DND-41 (cell line): ENCODE measurements around the gene VTI1A.
"Not testable (repeated sequence)": the region's sequence is repeated elsewhere in the genome, so short reads cannot be mapped to it uniquely, and the experiment has no call there.

Source experiments
- ATAC-seq: fragments of 200-7000 bp; cut with Tn5 transposase; 3 replicates; pipeline ENCODE4 v1.9.1; 2021; ENCODE audit warnings: low read depth; ENCODE audit not compliant: insufficient read depth
- DNase-seq: peaks from one replicate; pipeline ENCODE4 v3.0.0-alpha.2; 2020
- H2AFZ ChIP-seq: 2 replicates; pipeline ENCODE4 v1.6.0; 2012; ENCODE audit warnings: low read depth, low read length
- H3K27ac ChIP-seq: 2 replicates; pipeline ENCODE4 v1.5.1; 2012; ENCODE audit warnings: low read length, inconsistent platforms
- H3K27me3 ChIP-seq: fragments of 200-600 bp; sonication (generic); 2 replicates; pipeline ENCODE4 v1.6.0; 2012; ENCODE audit warnings: low read length, mild to moderate bottlenecking, inconsistent platforms; ENCODE audit not compliant: insufficient read depth, poor library complexity
- H3K36me3 ChIP-seq: 2 replicates; pipeline ENCODE4 v1.5.1; 2012; ENCODE audit warnings: low read length, inconsistent platforms; ENCODE audit not compliant: insufficient read depth
- H3K4me1 ChIP-seq: 2 replicates; pipeline ENCODE4 v1.5.1; 2012; ENCODE audit warnings: mild to moderate bottlenecking, low read length; ENCODE audit not compliant: insufficient read depth
- H3K4me2 ChIP-seq: 2 replicates; pipeline ENCODE4 v1.6.0; 2012; ENCODE audit warnings: mild to moderate bottlenecking, moderate library complexity, low read length, inconsistent platforms; ENCODE audit not compliant: insufficient read depth
- H3K4me3 ChIP-seq, 2 experiments: fragments of 200-600 bp in 1 of 2; shearing (Covaris generic) in 1 of 2; 2 replicates each; pipeline ENCODE4 v1.5.1; 2012 to 2016; ENCODE audit warnings: inconsistent platforms in 2 of 2, low read length in 2 of 2, mild to moderate bottlenecking in 2 of 2, low read depth in 1 of 2, moderate library complexity in 1 of 2
- H3K79me2 ChIP-seq: 2 replicates; pipeline ENCODE4 v1.6.0; 2012; ENCODE audit warnings: low read length, inconsistent platforms; ENCODE audit not compliant: insufficient read depth
- H3K9ac ChIP-seq: 2 replicates; pipeline ENCODE4 v1.6.0; 2012; ENCODE audit warnings: low read depth, mild to moderate bottlenecking, inconsistent platforms, low read length, moderate library complexity
- H3K9me3 ChIP-seq: 2 replicates; pipeline ENCODE4 v1.5.1; 2012; ENCODE audit warnings: low read length, moderate library complexity, mild to moderate bottlenecking, inconsistent platforms; ENCODE audit not compliant: insufficient read depth, severe bottlenecking
- H4K20me1 ChIP-seq: 2 replicates; pipeline ENCODE4 v1.6.0; 2012; ENCODE audit warnings: low read length; ENCODE audit not compliant: insufficient read depth
- CTCF ChIP-seq: IDR thresholded peaks from 2 replicates; pipeline ENCODE4 v1.5.1; 2012; ENCODE audit warnings: borderline replicate concordance, low read length, moderate library complexity, mild to moderate bottlenecking; ENCODE audit not compliant: poor library complexity, severe bottlenecking; ENCODE audit errors: extremely low read depth
- EZH2 ChIP-seq: IDR thresholded peaks from 3 replicates; pipeline ENCODE4 v1.6.1; 2012; ENCODE audit warnings: borderline replicate concordance, low read depth, mild to moderate bottlenecking, moderate library complexity, low read length, inconsistent platforms; ENCODE audit not compliant: severe bottlenecking

The VTI1A gene

GRCh38 chr10:112858986-112859651, 412.1 kb downstream of the VTI1A start:
- Histone ChIP-seq H3K4me3 (no peak overlapping the region), H3K9me3 (peaks cover 1% of the 10 kb centered on the region), H3K36me3 (no peaks in the 10 kb centered on the region), H4K20me1 (no peaks in the 10 kb centered on the region), H3K4me1 (no peaks in the 10 kb centered on the region), H3K4me2 (no peak overlapping the region), H3K27me3 (no peaks in the 10 kb centered on the region), H2AFZ (no peak overlapping the region), H3K79me2 (no peaks in the 10 kb centered on the region), H3K9ac (no peak overlapping the region), H3K27ac (no peak overlapping the region)
- no peak for TF ChIP-seq CTCF
- ATAC-seq (no peak), DNase-seq (no peak)

GRCh38 chr10:112859793-112860192, 412.8 kb downstream of the VTI1A start:
- Histone ChIP-seq H3K9me3 (peaks cover 4% of the 10 kb centered on the region), H3K4me1 (no peaks in the 10 kb centered on the region), H3K9ac (no peak overlapping the region), H3K4me2 (no peak overlapping the region), H4K20me1 (no peaks in the 10 kb centered on the region), H3K27ac (no peak overlapping the region), H3K4me3 (no peak overlapping the region), H3K79me2 (no peaks in the 10 kb centered on the region), H3K36me3 (no peaks in the 10 kb centered on the region), H3K27me3 (no peaks in the 10 kb centered on the region), H2AFZ (no peak overlapping the region)
- ATAC-seq (no peak), DNase-seq (no peak)
- TF ChIP-seq EZH2: no peak
- no peak for TF ChIP-seq CTCF

GRCh38 chr10:112863461-112863860, 416.4 kb downstream of the VTI1A start:
- H3K4me2 ChIP-seq, H2AFZ ChIP-seq, H3K27ac ChIP-seq, DNase-seq, H3K27me3 ChIP-seq, H3K36me3 ChIP-seq, H3K79me2 ChIP-seq, H3K4me3 ChIP-seq, H3K9ac ChIP-seq, H3K4me1 ChIP-seq, ATAC-seq, H3K9me3 ChIP-seq, H4K20me1 ChIP-seq: not testable (repeated sequence)
